Epithelial cell of esophagus (primary cell): ENCODE measurements around the gene ANKRD30B.
"Not testable (repeated sequence)": the region's sequence is repeated elsewhere in the genome, so short reads cannot be mapped to it uniquely, and the experiment has no call there.

Experiments
- DNase-seq: peaks from one replicate; pipeline ENCODE4 v3.0.0; 2010; ENCODE audit warnings: low read depth
- H3K4me3 ChIP-seq: 2 replicates; pipeline ENCODE4 v1.5.1; 2011; ENCODE audit warnings: mild to moderate bottlenecking, low read length, control low read depth
- CTCF ChIP-seq: IDR thresholded peaks from 2 replicates; pipeline ENCODE4 v1.5.1; 2011; ENCODE audit warnings: low read depth, mild to moderate bottlenecking, low read length, control low read depth, inconsistent platforms; ENCODE audit not compliant: insufficient read depth; ENCODE audit errors: missing control alignments

Gene ANKRD30B

GRCh38 chr18:14768241-14768640 lies 20.3 kb downstream of the ANKRD30B start:
- no peak for TF ChIP-seq CTCF
- H3K4me3 ChIP-seq, result no peak overlapping the region
- no peak for DNase-seq

GRCh38 chr18:14769381-14769780 lies 21.4 kb downstream of the ANKRD30B start:
- H3K4me3 ChIP-seq, result no peak overlapping the region
- no peak for DNase-seq
- TF ChIP-seq CTCF, result no peak

GRCh38 chr18:14776801-14777200 lies 28.8 kb downstream of the ANKRD30B start:
- TF ChIP-seq CTCF, result no peak
- H3K4me3 ChIP-seq, result no peak overlapping the region
- no peak for DNase-seq

GRCh38 chr18:14781671-14782070 lies 33.7 kb downstream of the ANKRD30B start:
- TF ChIP-seq CTCF, result no peak
- no peak overlapping the region for H3K4me3 ChIP-seq
- no peak for DNase-seq

GRCh38 chr18:14784133-14784532 lies 36.2 kb downstream of the ANKRD30B start:
- TF ChIP-seq CTCF, result no peak
- DNase-seq, result no peak
- H3K4me3 ChIP-seq, result no peak overlapping the region

GRCh38 chr18:14796876-14797275 lies 48.9 kb downstream of the ANKRD30B start:
- DNase-seq, H3K4me3 ChIP-seq: not testable (repeated sequence)

- not testable (repeated sequence) for H3K4me3 ChIP-seq
- DNase-seq, result peak; percentile 0
Observed at GRCh38 chr18:14797969-14798764, 50.2 kb downstream of the ANKRD30B start.

GRCh38 chr18:14811081-14811480 lies 63.1 kb downstream of the ANKRD30B start:
- H3K4me3 ChIP-seq, DNase-seq: not testable (repeated sequence)

- H3K4me3 ChIP-seq, result not testable (repeated sequence)
- DNase-seq, result peak; percentile 0
Observed at GRCh38 chr18:14826972-14827632, 79.1 kb downstream of the ANKRD30B start.

- H3K4me3 ChIP-seq, DNase-seq: not testable (repeated sequence)
Observed at GRCh38 chr18:14841607-14842006, 93.6 kb downstream of the ANKRD30B start.

GRCh38 chr18:14851533-14851932 lies 103.6 kb downstream of the ANKRD30B start:
- not testable (repeated sequence) for DNase-seq, H3K4me3 ChIP-seq

GRCh38 chr18:14855634-14856033 lies 107.7 kb downstream of the ANKRD30B start:
- H3K4me3 ChIP-seq, DNase-seq: not testable (repeated sequence)

GRCh38 chr18:14856256-14856655 lies 108.3 kb downstream of the ANKRD30B start:
- H3K4me3 ChIP-seq, DNase-seq: not testable (repeated sequence)
